ENCODE measurements around the gene JARID2.
A peak's percentile ranks its signal among the peaks of the same experiment; 100 is the strongest.

The JARID2 gene

DNA sequence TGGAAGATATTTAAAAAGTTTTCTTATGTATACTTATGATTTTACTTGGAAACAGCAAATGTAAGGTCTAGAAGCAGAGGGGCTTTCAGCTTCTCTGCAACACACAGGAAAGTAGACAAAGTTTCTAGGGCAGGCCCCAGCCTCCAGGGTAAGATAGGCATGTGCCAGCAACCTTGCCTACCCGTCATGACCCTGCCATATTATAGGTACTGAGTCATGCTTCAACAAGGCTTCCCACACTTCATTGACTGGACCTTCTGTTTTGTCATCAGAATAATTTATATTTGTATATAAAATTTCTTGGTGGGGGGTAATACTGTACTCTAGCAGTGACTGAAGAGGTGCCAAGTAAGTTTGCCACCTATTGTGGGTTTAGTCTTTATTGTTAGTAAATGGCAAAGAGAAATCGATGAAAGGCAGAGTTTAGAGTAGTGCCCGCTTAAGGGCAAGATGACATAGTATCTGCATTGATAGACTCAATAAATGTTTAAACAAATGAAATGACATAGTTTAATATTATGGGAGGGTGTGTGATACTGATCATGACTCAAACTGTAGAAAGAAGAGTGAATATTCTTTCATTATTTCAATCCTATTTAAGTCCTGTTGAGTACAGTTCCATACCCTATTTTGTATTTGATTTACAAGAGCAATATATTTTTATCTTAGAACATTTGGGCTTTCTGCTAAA is 95.6 kb downstream of the JARID2 start:
- TF ChIP-seq, protein P1, sequence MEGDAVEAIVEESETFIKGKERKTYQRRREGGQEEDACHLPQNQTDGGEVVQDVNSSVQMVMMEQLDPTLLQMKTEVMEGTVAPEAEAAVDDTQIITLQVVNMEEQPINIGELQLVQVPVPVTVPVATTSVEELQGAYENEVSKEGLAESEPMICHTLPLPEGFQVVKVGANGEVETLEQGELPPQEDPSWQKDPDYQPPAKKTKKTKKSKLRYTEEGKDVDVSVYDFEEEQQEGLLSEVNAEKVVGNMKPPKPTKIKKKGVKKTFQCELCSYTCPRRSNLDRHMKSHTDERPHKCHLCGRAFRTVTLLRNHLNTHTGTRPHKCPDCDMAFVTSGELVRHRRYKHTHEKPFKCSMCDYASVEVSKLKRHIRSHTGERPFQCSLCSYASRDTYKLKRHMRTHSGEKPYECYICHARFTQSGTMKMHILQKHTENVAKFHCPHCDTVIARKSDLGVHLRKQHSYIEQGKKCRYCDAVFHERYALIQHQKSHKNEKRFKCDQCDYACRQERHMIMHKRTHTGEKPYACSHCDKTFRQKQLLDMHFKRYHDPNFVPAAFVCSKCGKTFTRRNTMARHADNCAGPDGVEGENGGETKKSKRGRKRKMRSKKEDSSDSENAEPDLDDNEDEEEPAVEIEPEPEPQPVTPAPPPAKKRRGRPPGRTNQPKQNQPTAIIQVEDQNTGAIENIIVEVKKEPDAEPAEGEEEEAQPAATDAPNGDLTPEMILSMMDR (IDR thresholded peaks at IDR 0.05; ENCODE audit: poor library complexity, severe bottlenecking): no peak
- peak; percentile 76 for ATAC-seq (ENCODE audit: low read depth)
- no peak overlapping the region for H3K27ac ChIP-seq (ENCODE audit: poor library complexity, severe bottlenecking)

DNA sequence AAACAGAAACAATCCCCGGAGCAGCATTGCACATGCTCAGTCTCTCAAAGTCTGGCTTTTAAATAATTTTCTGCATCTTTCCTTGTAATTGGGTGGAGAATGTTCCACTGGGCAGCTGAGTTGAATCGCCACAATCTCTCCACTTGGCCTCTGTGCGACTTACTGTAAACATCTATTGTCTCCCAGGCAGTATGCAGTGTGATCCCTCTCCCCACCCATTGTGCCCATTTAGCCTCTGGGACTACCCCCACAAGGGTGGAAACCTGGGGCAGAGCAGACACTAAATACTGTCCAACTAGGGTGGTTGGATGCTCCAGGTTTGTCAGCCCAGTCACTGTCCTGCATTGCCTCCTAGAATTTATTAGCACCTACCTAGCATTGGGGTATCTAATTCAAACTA is 96.2 kb downstream of the JARID2 start:
- no peak for DNase-seq (ENCODE audit: low spot score)
- no peaks in the 10 kb centered on the region for H3K9me3 ChIP-seq (ENCODE audit: severe bottlenecking)
- ATAC-seq (ENCODE audit: low read depth): no peak
- H3K27ac ChIP-seq (ENCODE audit: poor library complexity, severe bottlenecking): no peak overlapping the region
- TF ChIP-seq, protein P1 (IDR thresholded peaks at IDR 0.05; ENCODE audit: poor library complexity, severe bottlenecking): no peak
- H3K27me3 ChIP-seq (ENCODE audit: insufficient read depth, poor library complexity, severe bottlenecking): no peaks in the 10 kb centered on the region
- no peak overlapping the region for H3K4me3 ChIP-seq (ENCODE audit: severe bottlenecking)
- H3K4me1 ChIP-seq (ENCODE audit: insufficient read depth, poor library complexity, severe bottlenecking): peaks cover 19% of the 10 kb centered on the region
- H3K36me3 ChIP-seq (ENCODE audit: low read depth): no peaks in the 10 kb centered on the region

More for the DNA sequence above, 95.6 kb downstream of the JARID2 start:
- H3K9me3 ChIP-seq (ENCODE audit: severe bottlenecking): no peaks in the 10 kb centered on the region
- H3K36me3 ChIP-seq (ENCODE audit: low read depth): no peaks in the 10 kb centered on the region
- DNase-seq (ENCODE audit: low spot score): no peak
- peaks cover 19% of the 10 kb centered on the region for H3K4me1 ChIP-seq (ENCODE audit: insufficient read depth, poor library complexity, severe bottlenecking)
- no peak overlapping the region for H3K4me3 ChIP-seq (ENCODE audit: severe bottlenecking)
- no peaks in the 10 kb centered on the region for H3K27me3 ChIP-seq (ENCODE audit: insufficient read depth, poor library complexity, severe bottlenecking)

DNA sequence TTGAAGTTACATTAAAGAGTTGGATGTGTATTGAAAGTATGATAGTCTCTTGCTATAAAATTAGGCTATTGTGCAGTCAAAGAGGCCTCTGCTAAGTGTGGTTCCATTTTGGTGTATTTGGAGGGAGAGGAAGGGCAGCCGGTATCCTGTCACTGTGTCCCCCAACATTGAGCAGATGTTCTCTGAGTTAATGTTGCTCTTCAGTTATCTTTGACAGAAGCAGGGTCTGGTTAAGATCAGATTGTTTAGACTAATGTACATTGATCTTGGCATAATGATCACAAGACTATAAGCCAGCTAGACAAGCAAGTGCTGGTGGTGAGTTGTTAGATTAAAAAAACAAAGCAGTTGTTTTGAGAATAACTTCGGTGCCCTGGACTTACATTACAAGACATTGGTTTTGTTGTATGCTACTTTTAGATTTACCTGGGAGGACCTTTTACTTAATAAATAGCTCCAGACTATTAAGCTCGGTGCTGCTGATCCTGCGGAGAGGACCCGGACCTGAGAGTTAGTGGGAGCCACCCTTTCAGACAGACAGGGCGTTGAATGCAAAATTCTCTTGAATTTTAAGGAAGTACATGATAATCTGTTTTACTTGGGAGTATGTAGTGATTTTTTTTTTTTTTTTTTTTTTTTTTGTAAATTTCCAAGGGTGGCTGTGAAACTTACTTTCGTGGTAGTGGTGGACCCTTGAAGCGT is 97.8 kb downstream of the JARID2 start:
- Histone ChIP-seq H3K27me3 (ENCODE audit: insufficient read depth, poor library complexity, severe bottlenecking) (no peaks in the 10 kb centered on the region), H3K9me3 (ENCODE audit: severe bottlenecking) (no peaks in the 10 kb centered on the region), H3K4me1 (ENCODE audit: insufficient read depth, poor library complexity, severe bottlenecking) (peaks cover 19% of the 10 kb centered on the region), H3K4me3 (ENCODE audit: severe bottlenecking) (no peak overlapping the region), H3K27ac (ENCODE audit: poor library complexity, severe bottlenecking) (no peak overlapping the region), H3K36me3 (ENCODE audit: low read depth) (no peaks in the 10 kb centered on the region)
- TF ChIP-seq, protein P1 (IDR thresholded peaks at IDR 0.05; ENCODE audit: poor library complexity, severe bottlenecking): no peak
- DNase-seq (ENCODE audit: low spot score) (no peak), ATAC-seq (ENCODE audit: low read depth) (no peak)

DNA sequence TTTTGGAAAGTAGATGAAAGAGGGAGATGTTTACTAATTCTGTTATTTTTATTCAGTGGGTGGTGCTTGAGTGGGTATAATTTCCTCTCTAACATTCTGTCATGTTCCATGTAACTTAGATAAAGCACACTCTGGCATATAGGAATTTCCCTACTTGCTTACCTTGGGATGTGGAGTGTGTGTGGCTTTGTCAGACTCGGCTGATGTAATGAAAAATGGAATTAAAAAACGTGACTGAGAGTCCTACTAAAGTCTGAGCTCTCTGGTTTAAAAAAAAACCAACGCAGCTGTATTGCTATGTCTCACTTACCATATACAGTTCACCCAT is 98.3 kb downstream of the JARID2 start:
- no peak for DNase-seq (ENCODE audit: low spot score)
- H3K27ac ChIP-seq (ENCODE audit: poor library complexity, severe bottlenecking): no peak overlapping the region
- TF ChIP-seq, protein P1 (IDR thresholded peaks at IDR 0.05; ENCODE audit: poor library complexity, severe bottlenecking): no peak
- no peak for ATAC-seq (ENCODE audit: low read depth)
- no peaks in the 10 kb centered on the region for H3K9me3 ChIP-seq (ENCODE audit: severe bottlenecking)
- H3K27me3 ChIP-seq (ENCODE audit: insufficient read depth, poor library complexity, severe bottlenecking): no peaks in the 10 kb centered on the region
- H3K4me1 ChIP-seq (ENCODE audit: insufficient read depth, poor library complexity, severe bottlenecking): peaks cover 19% of the 10 kb centered on the region
- H3K36me3 ChIP-seq (ENCODE audit: low read depth): no peaks in the 10 kb centered on the region
- H3K4me3 ChIP-seq (ENCODE audit: severe bottlenecking): no peak overlapping the region

DNA sequence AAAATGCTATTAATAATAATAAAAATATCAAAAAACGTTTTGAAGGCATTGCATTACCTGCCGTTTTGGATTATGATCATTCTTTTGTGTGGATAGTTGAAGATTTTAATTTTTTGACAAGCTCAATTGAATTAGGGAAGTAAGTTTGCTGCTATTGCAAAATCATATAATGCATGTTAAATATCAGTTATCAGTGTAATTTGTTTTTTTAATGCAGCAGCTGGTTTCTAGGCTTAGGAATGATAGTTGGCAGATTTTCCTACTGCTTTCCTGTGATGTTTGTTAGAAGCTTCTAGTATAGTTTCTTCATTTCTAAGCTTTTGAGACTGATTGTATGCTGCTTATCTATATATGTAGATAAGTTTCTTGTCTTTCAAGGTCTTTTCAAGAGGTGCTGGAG is 99.0 kb downstream of the JARID2 start:
- Histone ChIP-seq H3K9me3 (ENCODE audit: severe bottlenecking) (no peaks in the 10 kb centered on the region), H3K27ac (ENCODE audit: poor library complexity, severe bottlenecking) (no peak overlapping the region), H3K27me3 (ENCODE audit: insufficient read depth, poor library complexity, severe bottlenecking) (no peaks in the 10 kb centered on the region), H3K4me1 (ENCODE audit: insufficient read depth, poor library complexity, severe bottlenecking) (peaks cover 19% of the 10 kb centered on the region), H3K4me3 (ENCODE audit: severe bottlenecking) (no peak overlapping the region), H3K36me3 (ENCODE audit: low read depth) (no peaks in the 10 kb centered on the region)
- no peak for DNase-seq (ENCODE audit: low spot score)
- ATAC-seq (ENCODE audit: low read depth): no peak
- TF ChIP-seq, protein P1 (IDR thresholded peaks at IDR 0.05; ENCODE audit: poor library complexity, severe bottlenecking): no peak
